ENCODE data around the gene SAT2.
"Not testable (repeated sequence)": the region's sequence is repeated elsewhere in the genome, so short reads cannot be mapped to it uniquely, and the experiment has no call there.

Gene SAT2

DNA sequence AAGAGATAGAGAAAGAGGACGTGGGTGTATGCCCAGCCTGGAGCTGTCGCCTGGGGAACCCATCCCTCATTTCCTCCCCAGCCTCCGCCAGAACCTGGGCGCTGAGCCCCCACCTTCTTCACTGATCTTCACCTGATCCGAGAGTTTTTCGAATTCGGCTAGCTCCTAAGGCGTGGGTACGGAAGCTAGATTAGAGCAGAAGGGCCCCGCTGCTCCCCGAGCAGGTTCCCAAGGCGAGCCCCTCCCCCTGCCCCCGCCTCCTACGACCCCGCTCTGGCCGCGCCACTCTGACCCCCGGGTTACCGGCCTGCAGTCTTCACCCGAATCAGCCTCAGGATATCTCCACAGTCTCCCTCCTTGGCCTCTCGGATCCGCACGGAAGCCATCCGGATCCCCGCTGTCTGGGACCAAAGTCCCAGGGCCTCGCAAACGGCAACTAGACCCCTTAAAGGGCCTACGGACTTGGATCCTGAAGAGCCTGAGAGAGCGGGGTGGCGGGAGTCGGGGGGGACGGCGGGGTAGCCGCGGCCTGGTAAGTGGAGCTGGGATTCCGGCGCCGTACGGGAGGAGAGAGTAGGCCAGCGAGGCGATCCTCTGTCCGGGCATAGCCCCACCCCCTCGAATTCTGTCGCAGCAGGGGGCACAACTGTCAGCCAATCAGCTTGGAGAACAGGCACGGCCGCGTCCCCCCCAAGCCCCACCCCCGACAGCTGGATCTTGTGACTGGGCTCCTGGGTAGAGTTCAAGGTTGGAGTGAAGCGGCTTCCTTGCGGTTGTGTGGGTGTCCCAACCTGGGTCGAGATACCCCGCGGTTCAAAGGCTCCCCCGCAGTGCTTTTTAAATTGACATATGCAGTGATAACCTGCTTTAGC, at the start of gene SAT2:
Gene SAT2, minus strand, starts transcription at position 572 of the 872 bp plus-strand sequence. Its CDS starts 186 bp downstream, at position 386.
- Histone ChIP-seq H3K27ac (peak within 1 kb of the TSS; percentile 37 to 98 (median 90)), H3K4me3 (peak within 1 kb of the TSS; percentile 45 to 79 (median 66))

DNA sequence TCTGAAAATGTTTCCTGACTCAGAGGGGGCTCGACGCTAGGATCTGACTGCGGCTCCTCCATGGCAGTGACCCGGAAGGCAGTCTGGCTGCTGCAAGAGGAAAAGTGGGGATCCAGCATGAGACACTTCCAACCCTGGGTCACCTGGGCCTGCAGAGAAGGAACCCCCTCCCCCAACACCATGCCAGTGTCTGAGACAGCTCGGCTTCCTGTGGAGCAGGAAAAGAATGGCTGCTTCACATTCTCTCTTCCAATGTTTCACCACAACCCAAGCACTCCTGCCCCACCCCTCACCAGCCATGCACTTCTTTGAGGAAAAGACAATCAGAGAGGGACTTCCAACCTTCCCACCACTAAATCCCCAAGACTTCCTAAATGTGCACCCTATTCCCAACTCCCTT, 48.9 kb upstream of the SAT2 start:
- H3K4me3 ChIP-seq, result no peak overlapping the region
- no peak overlapping the region for H3K27ac ChIP-seq

DNA sequence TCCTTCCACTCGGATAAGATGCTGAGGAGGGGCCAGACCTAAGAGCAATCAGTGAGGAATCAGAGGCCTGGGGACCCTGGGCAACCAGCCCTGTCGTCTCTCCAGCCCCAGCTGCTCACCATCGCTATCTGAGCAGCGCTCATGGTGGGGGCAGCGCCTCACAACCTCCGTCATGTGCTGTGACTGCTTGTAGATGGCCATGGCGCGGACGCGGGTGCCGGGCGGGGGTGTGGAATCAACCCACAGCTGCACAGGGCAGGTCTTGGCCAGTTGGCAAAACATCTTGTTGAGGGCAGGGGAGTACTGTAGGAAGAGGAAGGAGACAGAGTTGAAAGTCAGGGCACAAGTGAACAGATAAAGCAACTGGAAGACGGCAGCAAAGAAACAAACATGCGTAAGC, 47.3 kb upstream of the SAT2 start:
- Histone ChIP-seq H3K27ac (no peak overlapping the region), H3K4me3 (no peak overlapping the region)

DNA sequence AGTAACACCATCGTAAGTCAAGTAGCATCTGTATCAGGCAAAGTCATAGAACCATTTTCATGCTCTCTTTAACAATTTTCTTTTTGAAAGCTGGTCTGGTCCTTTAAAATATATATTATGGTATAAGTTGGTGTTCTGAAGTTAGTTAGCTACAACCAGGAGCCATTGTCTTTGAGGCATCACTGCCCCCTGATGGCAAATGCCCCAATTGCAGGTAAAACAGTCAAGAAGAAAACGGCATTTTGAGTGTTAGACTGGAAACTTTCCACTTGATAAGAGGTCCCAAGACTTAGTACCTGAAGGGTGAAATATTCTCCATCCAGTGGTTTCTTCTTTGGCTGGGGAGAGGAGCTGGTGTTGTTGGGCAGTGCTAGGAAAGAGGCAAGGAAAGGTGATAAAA, 45.6 kb upstream of the SAT2 start:
- no peak overlapping the region for H3K4me3 ChIP-seq
- no peak overlapping the region for H3K27ac ChIP-seq

DNA sequence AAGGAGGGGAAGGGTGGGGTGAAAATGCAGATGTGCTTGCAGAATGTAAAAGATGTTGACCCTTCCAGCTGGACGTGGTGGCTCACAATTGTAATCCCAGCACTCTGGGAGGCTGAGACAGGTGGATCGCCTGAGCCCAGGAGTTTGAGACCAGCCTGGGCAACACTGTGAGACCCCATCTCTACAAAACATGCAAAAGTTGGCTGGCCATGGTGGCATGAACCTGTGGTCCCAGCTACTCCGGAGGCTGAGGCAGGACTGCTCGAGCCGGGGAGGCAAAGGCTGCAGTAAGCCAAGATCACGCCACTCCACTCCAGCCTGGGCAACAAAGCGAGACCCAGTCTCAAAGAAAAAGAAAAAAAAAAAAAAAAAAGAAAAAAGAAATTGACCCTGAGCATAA, 40.9 kb upstream of the SAT2 start:
- no peak overlapping the region for H3K4me3 ChIP-seq
- H3K27ac ChIP-seq, result no peak overlapping the region

DNA sequence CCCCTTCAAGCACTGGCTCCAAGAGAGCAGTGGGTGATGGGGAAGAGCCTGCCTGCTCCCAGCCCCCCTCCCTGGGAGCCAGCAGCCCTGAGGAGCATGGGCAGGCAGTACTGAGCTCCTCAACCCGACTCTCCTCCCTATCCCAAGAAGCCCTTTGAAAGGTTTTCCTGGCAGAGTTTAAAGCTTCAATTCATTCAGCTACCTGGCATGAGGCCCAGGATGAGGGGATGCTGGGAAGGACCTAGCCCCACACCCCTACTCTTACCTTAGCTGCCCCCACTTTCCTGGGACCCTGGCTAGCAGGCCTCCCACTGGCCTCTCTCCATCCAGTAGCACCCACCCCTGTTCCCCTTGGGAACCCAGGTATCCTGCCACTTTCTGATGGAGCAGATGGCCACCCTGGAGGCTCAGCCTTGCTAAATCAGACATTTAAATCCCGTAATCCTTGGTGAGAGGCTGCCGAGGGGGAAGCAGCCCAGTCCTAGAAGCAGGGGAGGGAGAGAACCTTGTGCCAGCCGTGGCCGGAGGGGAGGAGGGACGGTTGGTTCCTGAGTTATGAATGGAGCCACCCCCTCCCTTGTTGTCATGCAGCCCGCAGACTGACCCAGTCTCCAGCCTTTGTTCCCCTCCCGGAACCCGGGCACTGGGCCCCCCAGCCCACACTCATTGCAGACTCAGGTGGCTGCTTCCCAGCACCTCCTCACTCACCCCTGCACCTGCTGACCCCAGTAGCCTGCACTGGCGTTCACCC, 40.2 kb upstream of the SAT2 start:
- Histone ChIP-seq H3K27ac (no peak overlapping the region), H3K4me3 (no peak overlapping the region)

DNA sequence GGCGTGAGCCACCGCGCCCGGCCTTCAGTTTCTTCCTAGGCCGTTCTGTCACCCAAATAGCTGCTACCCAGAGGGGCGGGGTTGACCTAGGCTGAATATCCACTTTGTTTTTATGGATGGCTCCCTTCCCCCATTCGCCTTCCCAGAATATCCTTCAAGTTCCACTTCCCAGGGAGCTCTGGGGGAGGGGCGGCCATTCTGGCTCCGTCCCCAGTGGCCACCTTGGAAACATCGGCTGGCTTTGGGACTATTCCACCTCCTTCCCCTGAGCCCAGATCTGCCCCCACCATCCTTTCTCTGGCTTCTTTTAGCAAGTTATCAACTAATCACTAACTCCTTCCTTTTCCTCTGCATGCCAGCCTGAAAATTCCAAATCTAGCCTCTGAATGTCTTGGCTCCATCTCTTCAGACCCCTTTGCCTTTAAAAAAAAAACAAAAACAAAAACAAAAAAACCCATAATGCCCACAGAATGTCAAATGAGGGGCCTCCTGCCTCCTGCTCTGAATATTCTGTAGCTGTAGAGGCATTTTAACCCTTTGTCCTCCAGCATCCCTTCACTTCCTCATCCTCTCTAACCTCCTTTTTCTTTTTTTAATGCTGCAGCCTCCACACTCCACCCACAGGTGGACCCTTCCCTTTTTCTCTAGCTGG, 29.5 kb upstream of the SAT2 start:
- H3K27ac ChIP-seq, result no peak overlapping the region

DNA sequence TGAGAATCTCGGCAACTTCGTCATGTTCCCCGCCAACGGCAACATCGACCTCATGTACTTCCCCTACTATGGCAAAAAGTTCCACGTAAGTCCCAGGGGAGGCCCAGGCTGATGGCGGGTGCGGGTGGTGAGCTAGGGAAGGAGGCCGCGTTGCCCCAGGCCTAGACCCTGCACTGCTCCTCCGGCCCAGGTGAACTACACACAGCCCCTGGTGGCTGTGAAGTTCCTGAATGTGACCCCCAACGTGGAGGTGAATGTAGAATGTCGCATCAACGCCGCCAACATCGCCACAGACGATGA, 27.9 kb upstream of the SAT2 start:
- Histone ChIP-seq H3K4me3 (no peak overlapping the region), H3K27ac (no peak overlapping the region)

More for the DNA sequence above, 29.5 kb upstream of the SAT2 start:
- H3K4me3 ChIP-seq, result no peak overlapping the region

DNA sequence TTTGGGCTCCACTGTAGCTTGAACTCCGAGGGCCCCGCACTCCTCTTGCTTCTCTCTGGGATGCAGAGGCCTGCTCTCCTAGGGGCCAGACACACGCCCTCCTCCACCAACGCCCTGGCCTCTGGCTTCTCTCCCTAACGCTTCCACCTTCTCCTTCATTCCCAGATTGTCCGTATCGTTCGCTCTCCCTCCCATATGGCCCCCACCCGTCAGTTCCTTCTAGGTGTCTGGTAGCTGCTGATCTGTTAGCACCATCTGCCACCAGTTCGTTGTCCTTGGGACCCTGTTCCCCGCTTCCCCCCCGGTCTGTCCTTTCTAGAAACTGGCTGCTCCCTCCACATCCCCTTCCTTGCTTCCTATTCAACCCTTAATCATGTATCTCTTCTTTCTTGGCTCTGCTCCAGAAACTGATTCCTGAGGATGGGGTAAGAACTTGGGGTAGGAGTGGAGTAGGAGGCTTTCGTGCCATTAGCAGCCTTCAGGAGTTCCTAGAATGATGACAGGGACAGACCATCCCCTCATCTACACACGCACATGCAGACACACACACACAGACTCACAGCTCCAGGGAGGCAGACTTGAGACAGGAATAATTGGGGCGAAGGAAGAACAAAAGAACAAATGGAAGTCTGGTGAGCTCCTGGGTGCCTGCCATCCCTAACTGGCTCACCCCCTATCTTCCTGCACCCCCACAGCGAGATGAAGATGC, 27.4 kb upstream of the SAT2 start:
- Histone ChIP-seq H3K4me3 (no peak overlapping the region), H3K27ac (no peak overlapping the region)

DNA sequence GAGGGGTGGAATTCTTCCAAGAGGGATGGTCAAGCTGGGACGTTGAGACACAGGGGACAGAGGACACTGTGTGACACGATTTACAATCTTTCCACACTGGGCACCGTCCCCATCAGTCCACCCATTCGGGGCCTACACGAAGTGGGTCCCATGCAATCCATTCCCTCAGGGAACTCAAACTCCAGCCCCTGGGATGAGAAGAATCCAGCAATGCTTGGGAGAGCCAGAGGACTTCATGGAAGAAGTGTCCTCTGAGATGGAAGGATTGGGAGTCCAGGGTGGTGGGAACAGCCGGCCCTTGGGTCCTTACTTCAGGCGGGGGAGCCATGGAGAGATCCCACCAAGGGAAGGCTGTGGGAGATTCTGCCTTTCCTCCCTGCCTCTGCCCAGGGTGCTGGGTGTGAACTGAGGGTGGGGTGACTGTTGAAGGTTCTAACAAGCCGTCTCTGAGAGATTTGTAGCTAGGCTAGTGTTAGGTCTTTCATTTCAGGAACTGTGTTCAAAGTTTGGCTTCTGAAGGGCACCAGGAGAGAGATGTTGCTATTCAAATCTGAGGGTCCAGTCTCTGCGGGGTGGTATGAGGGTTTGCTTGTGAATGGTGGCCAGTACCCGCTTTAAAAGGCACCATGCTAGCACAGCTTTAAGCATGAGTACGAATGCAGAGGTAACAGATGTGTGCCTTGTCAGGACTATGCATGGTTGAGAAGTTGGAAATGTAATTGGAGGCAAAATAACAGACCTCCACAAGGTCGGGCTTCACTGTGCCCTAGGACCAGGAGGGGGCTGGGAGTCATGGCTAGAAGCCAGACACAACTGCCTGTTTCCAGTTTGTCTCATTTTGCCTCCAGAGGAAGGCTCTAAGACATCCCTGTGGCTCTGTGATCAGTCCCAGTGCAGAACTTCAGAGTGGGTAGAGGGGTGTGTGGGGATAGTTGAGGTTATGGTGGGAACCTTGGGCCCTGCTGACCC, 25.1 kb upstream of the SAT2 start:
- Histone ChIP-seq H3K4me3 (no peak overlapping the region), H3K27ac (no peak overlapping the region)

DNA sequence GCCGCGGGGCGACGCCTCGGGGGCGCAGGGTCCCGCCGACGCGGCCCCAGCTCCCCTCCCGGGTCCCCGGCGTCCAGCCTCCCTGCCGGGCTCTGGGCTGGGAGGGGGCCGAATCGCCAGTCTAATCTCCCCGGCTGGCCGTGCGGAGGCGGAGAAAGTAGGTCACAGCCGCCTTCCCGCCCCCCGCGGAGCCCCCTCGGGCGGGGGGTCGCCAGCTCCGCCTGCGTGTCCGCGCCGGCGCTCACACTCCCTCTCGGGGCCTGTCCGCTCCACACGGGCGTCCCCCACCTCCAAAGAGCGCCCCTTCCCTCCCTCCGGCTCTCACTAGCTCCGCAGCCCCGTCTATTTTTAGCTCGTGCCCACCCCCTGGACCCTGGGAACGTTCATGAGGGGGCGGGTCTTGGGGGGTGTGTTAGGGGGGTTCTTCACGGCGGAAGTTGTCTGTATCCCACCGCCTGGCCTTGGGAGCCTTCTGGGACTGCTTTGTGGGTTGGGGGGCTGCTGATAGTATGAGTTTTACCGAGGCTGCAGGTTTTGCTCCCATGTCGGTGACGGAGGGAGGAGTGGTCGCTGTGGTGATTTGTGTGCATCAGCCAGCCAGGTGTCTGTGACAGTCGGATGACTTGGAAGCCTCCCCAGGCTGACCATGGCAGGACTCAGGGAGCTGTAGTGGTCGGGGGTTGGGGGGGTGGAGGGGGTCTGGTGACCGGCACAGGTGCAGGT, 24.2 kb upstream of the SAT2 start:
- peak overlapping the region; percentile 10 to 46 (median 30) for H3K4me3 ChIP-seq
- H3K27ac ChIP-seq, result peak overlapping the region in 5 of 21 experiments; percentile 2 to 51 (median 19)

DNA sequence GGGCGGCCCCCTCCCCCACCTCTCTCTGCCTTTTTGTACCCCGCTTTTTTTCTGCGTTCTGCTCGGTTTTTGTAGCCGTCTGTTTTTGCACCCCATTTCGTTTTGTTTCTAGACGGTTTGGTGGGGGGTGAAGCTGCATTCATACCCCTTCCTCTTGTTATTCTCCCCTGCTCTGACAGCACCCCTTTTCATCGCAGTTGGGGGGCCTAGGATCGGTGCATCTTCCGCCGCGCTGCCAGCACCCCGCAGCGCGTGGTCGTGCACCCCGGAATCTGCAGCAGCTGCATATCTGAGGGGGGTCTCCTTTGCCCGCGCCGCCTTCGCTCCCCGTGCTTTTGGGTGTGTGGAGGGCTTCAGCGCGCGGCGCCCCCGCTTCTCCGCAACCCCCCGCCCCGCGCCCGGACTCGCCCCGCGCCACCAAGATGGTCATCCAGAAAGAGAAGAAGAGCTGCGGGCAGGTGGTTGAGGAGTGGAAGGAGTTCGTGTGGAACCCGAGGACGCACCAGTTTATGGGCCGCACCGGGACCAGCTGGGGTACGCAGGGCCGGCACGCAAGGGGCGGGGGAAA, 23.6 kb upstream of the SAT2 start:
- Histone ChIP-seq H3K4me3 (peak overlapping the region; percentile 19 to 46 (median 30)), H3K27ac (peak overlapping the region in 5 of 21 experiments; percentile 2 to 51 (median 19))

DNA sequence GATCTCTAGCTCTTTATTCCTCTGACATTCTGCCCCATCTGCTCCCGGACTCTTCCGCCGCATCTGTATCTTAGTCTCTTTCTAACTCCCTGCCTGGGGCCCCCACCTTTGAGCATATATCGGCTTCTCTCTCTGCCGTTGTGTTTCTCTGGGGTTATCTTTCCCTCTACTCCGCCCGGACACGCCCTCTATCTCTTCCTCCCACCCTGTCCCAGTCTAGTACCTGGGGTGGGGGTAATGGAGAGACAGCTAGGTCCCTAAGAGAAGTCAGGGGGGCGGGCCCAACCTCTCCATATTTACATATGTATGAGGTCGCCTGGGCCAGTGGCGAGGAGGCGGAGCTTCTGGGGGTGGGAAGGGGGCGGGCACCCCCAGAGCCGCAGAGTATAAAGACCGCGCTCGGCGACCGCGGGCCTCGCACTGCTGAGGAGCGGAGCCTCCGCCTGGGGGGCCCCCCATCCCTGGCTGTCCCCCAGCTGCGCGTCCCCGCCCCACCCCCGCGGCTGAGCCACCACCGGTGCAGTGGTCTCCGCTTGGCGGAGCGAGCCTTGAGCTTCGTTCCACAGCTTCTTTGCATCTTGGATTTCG, 23.0 kb upstream of the SAT2 start, which contains the start of gene ATP1B2:
Gene ATP1B2, plus strand, starts transcription at position 418 of the 588 bp plus-strand sequence. CDS start 593 bp downstream, outside the sequence.
- H3K4me3 ChIP-seq, result peak within 1 kb of the TSS; percentile 19 to 46 (median 30)
- H3K27ac ChIP-seq, result peak within 1 kb of the TSS in 5 of 21 experiments; percentile 2 to 51 (median 19)

DNA sequence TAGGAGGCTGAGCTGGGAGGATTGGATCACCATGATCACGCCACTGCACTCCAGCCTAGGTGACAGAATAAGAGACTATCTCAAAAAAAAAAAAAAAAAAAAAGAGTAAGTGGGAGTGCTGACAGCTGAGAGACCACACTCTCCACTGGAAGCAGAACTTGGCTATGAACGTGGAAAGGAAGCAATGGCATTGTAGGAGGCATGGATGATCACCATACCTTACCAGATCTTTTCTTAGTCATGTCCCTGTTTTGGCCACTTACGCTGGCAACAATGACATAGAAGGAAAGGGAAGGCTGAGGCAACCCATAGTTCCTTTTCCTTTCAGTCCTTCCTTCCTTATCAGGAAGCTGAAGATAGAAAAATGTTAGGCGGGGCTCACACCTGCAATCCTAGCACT, 19.4 kb upstream of the SAT2 start:
- Histone ChIP-seq H3K27ac (no peak overlapping the region), H3K4me3 (no peak overlapping the region)

DNA sequence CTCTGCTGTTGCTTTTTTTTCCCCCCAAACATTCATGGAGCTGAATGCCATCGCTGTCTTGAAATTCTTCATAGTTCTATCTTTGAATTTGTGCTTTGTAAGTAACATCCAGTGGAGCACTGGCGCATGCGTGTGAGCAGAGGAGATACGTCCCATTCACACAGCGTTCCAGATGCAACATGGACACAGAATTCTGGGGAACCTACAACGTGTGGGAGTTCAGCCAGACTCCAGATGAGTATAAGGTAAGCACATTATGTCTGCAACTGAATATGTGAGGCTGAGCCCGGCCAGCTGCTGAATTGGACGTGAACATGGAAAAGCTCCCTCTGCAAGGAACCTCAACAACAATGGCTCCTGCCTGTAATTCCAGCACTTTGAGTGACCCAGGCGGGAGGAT, 18.8 kb upstream of the SAT2 start:
- H3K27ac ChIP-seq, result no peak overlapping the region
- no peak overlapping the region for H3K4me3 ChIP-seq

DNA sequence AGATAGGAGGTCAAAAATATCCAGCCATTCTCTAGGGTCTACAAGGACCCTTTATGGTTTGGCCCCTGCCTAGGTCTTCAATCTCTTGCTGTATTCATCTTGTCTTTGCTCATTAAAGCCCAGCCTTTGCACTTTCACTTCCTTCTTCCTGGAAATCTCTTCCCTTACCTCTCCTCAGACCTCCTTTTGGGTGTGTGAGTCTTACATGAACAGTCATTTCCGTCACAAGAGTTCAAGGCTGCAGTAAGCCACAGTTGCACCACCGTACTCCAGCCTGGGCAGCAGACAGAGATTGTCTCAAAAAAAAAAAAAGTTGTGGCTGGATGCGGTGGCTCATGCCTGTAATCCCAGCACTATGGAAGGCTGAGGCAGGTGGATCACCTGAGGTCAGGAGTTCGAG, 17.2 kb upstream of the SAT2 start:
- H3K27ac ChIP-seq, result no peak overlapping the region
- H3K4me3 ChIP-seq, result no peak overlapping the region

DNA sequence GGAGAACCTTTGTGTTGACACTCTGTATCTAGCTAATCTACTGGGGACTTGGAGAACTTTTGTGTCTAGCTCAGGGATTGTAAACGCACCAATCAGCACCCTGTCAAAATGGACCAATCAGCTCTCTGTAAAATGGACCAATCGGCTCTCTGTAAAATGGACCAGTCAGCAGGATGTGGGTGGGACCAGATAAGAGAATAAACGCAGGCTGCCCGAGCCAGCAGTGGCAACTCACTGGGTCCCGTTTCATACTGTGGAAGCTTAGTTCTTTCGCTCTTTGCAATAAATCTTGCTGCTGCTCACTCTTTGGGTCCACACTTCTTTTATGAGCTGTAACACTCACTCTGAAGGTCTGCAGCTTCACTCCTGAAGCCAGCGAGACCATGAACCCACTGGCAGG, 14.0 kb upstream of the SAT2 start:
- H3K4me3 ChIP-seq, H3K27ac ChIP-seq: not testable (repeated sequence)

Measured in skin epidermis (tissue), 12 donors.